ENCODE results near the gene RASGEF1C.

Gene RASGEF1C

GRCh38 chr5:180202939-180203573, 6.0 kb downstream of the RASGEF1C start:
- H3K27me3 Mint-ChIP-seq (ENCODE audit: low read depth), result peaks cover 21% of the 10 kb centered on the region
- H3K36me3 Mint-ChIP-seq (ENCODE audit: low read depth), result no peaks in the 10 kb centered on the region
- H3K9me3 Mint-ChIP-seq, result no peaks in the 10 kb centered on the region
- no peak for TF ChIP-seq CTCF (IDR thresholded peaks at IDR 0.05; ENCODE audit: unreplicated experiment in 3 of 3)
- no peak overlapping the region for H3K27ac Mint-ChIP-seq
- H3K4me3 Mint-ChIP-seq, result no peak overlapping the region
- H3K4me1 Mint-ChIP-seq, result no peaks in the 10 kb centered on the region

GRCh38 chr5:180201051-180201987, 7.7 kb downstream of the RASGEF1C start:
- no peak overlapping the region for H3K4me3 Mint-ChIP-seq
- no peak overlapping the region for H3K27ac Mint-ChIP-seq
- H3K36me3 Mint-ChIP-seq (ENCODE audit: low read depth), result no peaks in the 10 kb centered on the region
- peak in 1 of 3 experiments; percentile 29 for TF ChIP-seq CTCF (IDR thresholded peaks at IDR 0.05; ENCODE audit: unreplicated experiment in 3 of 3)
- H3K4me1 Mint-ChIP-seq, result no peaks in the 10 kb centered on the region
- no peaks in the 10 kb centered on the region for H3K9me3 Mint-ChIP-seq
- H3K27me3 Mint-ChIP-seq (ENCODE audit: low read depth), result peaks cover 14% of the 10 kb centered on the region

- Mint-ChIP-seq H3K27ac (no peak overlapping the region), H3K36me3 (ENCODE audit: low read depth) (no peaks in the 10 kb centered on the region), H3K9me3 (no peaks in the 10 kb centered on the region), H3K4me3 (no peak overlapping the region), H3K27me3 (ENCODE audit: low read depth) (peaks cover 14% of the 10 kb centered on the region), H3K4me1 (no peaks in the 10 kb centered on the region)
- TF ChIP-seq CTCF (IDR thresholded peaks at IDR 0.05; ENCODE audit: unreplicated experiment in 3 of 3), result no peak
These were observed 9.6 kb downstream of the RASGEF1C start for GRCh38 chr5:180199390-180199789.

GRCh38 chr5:180198208-180198607, 10.8 kb downstream of the RASGEF1C start:
- Mint-ChIP-seq H3K27ac (no peak overlapping the region), H3K9me3 (no peaks in the 10 kb centered on the region), H3K4me1 (no peaks in the 10 kb centered on the region), H3K4me3 (no peak overlapping the region), H3K27me3 (ENCODE audit: low read depth) (peaks cover 7% of the 10 kb centered on the region), H3K36me3 (ENCODE audit: low read depth) (no peaks in the 10 kb centered on the region)
- TF ChIP-seq CTCF (IDR thresholded peaks at IDR 0.05; ENCODE audit: unreplicated experiment in 3 of 3), result no peak

- no peaks in the 10 kb centered on the region for H3K36me3 Mint-ChIP-seq (ENCODE audit: low read depth)
- H3K9me3 Mint-ChIP-seq, result peaks cover under 1% of the 10 kb centered on the region
- TF ChIP-seq CTCF (IDR thresholded peaks at IDR 0.05; ENCODE audit: unreplicated experiment in 3 of 3), result no peak
- H3K27ac Mint-ChIP-seq, result no peak overlapping the region
- peaks cover 5% of the 10 kb centered on the region for H3K27me3 Mint-ChIP-seq (ENCODE audit: low read depth)
- H3K4me3 Mint-ChIP-seq, result no peak overlapping the region
- no peaks in the 10 kb centered on the region for H3K4me1 Mint-ChIP-seq
These were observed 11.9 kb downstream of the RASGEF1C start for GRCh38 chr5:180197016-180197702.
